ENCODE measurements around the gene PIGP. TPM values are rescaled to one million over a fixed set of nuclear protein-coding genes. Genes with fewer than 3 reads are reported as not detected.
"Not testable (repeated sequence)": the region's sequence is repeated elsewhere in the genome, so short reads cannot be mapped to it uniquely, and the experiment has no call there.

The PIGP gene
- total and polyA plus RNA-seq, 5 donors from 2014 or later, result 11.3 to 35.3 (median 25.5) TPM

DNA sequence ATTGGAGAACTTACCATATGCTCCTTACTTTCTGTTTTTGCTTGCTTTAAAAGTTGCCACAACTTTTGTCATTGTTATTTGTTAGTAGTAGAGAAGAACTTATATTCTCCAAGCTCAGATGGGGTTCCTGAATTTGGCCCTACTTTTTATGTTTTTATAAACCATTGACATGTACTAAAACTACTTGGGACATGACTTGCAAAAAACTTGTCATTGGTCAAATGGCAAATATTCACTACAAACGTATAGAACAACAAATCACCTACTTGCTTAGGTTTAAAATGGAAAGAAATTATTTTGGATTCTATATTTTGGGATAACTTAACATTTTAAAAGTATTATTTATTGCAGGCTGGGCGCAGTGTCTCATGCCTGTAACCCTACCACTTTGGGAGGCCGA is 32.7 kb downstream of the PIGP start:
- Mint-ChIP-seq H3K9me3 (peaks cover 0 to 2% (median 0%) of the 10 kb centered on the region in 7 donors), H3K4me3 (no peak overlapping the region), H3K4me1 (peaks cover 0 to 2% (median under 1%) of the 10 kb centered on the region in 4 donors), H3K27me3 (peaks cover 10% of the 10 kb centered on the region), H3K27ac (no peak overlapping the region), H3K36me3 (no peaks in the 10 kb centered on the region)
- H3K27me3 ChIP-seq (ENCODE audit: control insufficient read depth, insufficient read depth, low read length), result no peaks in the 10 kb centered on the region
- no peak overlapping the region for H3K4me3 ChIP-seq (ENCODE audit: low read depth, low read length)
- ATAC-seq (ENCODE audit: low read depth in 2 of 2) (no peak), DNase-seq (no peak)
- H3K27ac ChIP-seq (ENCODE audit: insufficient read depth, low read length, poor library complexity, severe bottlenecking), result no peak overlapping the region
- no peaks in the 10 kb centered on the region for H3K9me3 ChIP-seq (ENCODE audit: control insufficient read depth in 2 of 2, low read length in 2 of 2)
- H3K36me3 ChIP-seq (ENCODE audit: control insufficient read depth, insufficient read depth, low read length), result no peaks in the 10 kb centered on the region
- no peaks in the 10 kb centered on the region for H3K4me1 ChIP-seq (ENCODE audit: control insufficient read depth, insufficient read depth, low read length, poor library complexity, severe bottlenecking)

DNA sequence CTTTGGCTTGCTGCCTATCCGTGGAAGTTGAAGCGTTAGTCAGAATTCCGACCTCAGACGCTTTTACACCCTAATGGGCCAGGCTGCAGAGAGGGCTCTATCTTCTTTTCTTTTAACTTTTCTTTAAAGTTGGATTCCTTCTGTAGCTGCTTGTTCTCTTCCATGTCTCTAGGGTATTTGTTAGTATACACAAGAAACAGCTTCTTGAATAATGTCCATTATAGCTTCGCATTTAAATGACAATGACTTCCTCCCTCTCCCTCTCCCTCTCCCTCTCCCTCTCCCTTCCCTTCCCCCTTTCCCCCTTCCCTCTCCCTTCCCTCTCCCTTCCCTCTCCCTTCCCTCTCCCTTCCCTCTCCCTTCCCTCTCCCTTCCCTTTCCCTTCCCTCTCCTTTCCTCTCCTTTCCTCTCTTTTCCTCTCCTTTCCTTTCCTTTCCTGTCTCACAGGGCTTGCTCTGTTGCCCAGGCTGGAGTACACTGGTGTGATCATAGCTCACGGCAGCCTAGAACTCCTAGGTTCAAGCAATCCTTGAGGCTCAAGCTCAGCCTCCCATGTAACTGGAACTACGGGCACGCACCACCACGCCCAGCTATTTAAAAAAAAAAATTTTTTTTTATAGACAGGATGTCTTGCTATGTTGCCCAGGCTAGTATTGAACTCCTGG is 33.3 kb downstream of the PIGP start:
- DNase-seq (no peak), ATAC-seq (ENCODE audit: low read depth in 2 of 2) (no peak)
- Mint-ChIP-seq H3K9me3 (peaks cover 0 to 2% (median 0%) of the 10 kb centered on the region in 7 donors), H3K36me3 (no peaks in the 10 kb centered on the region), H3K27me3 (peaks cover 10% of the 10 kb centered on the region), H3K27ac (no peak overlapping the region), H3K4me3 (no peak overlapping the region), H3K4me1 (no peaks in the 10 kb centered on the region)
- Histone ChIP-seq H3K36me3 (ENCODE audit: control insufficient read depth, insufficient read depth, low read length) (no peaks in the 10 kb centered on the region), H3K27ac (ENCODE audit: insufficient read depth, low read length, poor library complexity, severe bottlenecking) (no peak overlapping the region), H3K9me3 (ENCODE audit: control insufficient read depth in 2 of 2, low read length in 2 of 2) (no peaks in the 10 kb centered on the region), H3K4me3 (ENCODE audit: low read depth, low read length) (no peak overlapping the region), H3K27me3 (ENCODE audit: control insufficient read depth, insufficient read depth, low read length) (no peaks in the 10 kb centered on the region), H3K4me1 (ENCODE audit: control insufficient read depth, insufficient read depth, low read length, poor library complexity, severe bottlenecking) (no peaks in the 10 kb centered on the region)

GRCh38 chr21:37036177-37036576 is 36.7 kb downstream of the PIGP start:
- Histone ChIP-seq H3K4me3 (ENCODE audit: low read depth, low read length) (no peak overlapping the region), H3K27ac (ENCODE audit: insufficient read depth, low read length, poor library complexity, severe bottlenecking) (no peak overlapping the region), H3K36me3 (ENCODE audit: control insufficient read depth, insufficient read depth, low read length) (no peaks in the 10 kb centered on the region), H3K9me3 (ENCODE audit: control insufficient read depth in 2 of 2, low read length in 2 of 2) (no peaks in the 10 kb centered on the region), H3K27me3 (ENCODE audit: control insufficient read depth, insufficient read depth, low read length) (no peaks in the 10 kb centered on the region), H3K4me1 (ENCODE audit: control insufficient read depth, insufficient read depth, low read length, poor library complexity, severe bottlenecking) (no peaks in the 10 kb centered on the region)
- DNase-seq (no peak), ATAC-seq (ENCODE audit: low read depth in 2 of 2) (no peak)
- H3K36me3 Mint-ChIP-seq, result no peaks in the 10 kb centered on the region
- H3K27ac Mint-ChIP-seq, result no peak overlapping the region
- no peaks in the 10 kb centered on the region for H3K4me1 Mint-ChIP-seq
- H3K27me3 Mint-ChIP-seq, result peaks cover 10% of the 10 kb centered on the region
- H3K4me3 Mint-ChIP-seq, result no peak overlapping the region
- H3K9me3 Mint-ChIP-seq, result peaks cover 0 to 2% (median 0%) of the 10 kb centered on the region in 7 donors

DNA sequence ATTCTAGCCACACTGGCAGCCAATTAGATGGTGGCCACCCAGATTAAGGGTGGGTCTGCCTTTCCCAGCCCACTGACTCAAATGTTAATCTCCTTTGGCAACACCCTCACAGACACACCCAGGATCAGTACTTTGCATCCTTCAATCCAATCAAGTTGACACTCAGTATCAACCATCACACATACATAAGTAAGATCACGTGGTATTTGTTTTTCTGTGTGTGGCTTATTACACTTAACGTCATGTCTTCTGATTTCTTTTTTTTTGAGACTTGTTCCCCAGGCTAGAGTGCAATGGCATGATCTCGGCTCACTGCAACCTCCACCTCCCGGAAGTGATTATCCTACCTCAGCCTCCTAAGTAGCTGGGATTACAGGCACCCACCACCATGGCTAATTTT is 38.5 kb downstream of the PIGP start:
- not testable (repeated sequence) for H3K4me1 ChIP-seq (ENCODE audit: control insufficient read depth, insufficient read depth, low read length, poor library complexity, severe bottlenecking); H3K36me3 Mint-ChIP-seq; DNase-seq; H3K9me3 Mint-ChIP-seq; H3K27ac Mint-ChIP-seq; H3K27ac ChIP-seq (ENCODE audit: insufficient read depth, low read length, poor library complexity, severe bottlenecking); H3K27me3 ChIP-seq (ENCODE audit: control insufficient read depth, insufficient read depth, low read length); H3K4me3 Mint-ChIP-seq; H3K9me3 ChIP-seq (ENCODE audit: control insufficient read depth in 2 of 2, low read length in 2 of 2); H3K4me3 ChIP-seq (ENCODE audit: low read depth, low read length); H3K36me3 ChIP-seq (ENCODE audit: control insufficient read depth, insufficient read depth, low read length); H3K4me1 Mint-ChIP-seq; ATAC-seq (ENCODE audit: low read depth in 2 of 2)
- peaks cover 11% of the 10 kb centered on the region for H3K27me3 Mint-ChIP-seq

DNA sequence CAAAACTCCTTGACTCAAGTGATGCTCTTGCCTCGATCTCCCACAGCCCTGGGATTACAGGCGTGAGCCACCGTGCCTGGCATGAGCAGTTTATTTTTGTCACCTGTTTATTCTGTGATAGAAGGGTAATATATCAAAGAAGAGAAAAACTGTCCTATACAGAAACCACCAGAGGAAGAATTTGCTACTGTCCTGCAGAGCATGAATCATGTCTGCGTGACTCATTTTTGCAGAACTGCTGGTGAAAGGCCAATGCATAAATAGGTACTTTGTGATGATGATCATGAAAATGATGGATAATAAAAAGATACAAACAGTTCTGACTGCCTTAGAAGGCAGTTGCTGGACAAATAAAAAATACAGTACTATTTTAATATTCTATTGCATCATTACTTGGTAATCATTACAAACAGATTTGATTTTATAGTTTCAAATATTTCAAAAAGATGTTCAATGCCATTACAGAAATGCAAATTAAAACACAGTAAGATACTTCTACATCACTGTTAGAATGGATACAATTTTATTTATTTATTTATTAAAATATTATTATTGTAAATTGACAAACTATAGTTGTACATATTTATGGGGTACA is 39.9 kb downstream of the PIGP start:
- H3K36me3 Mint-ChIP-seq, result no peaks in the 10 kb centered on the region
- Histone ChIP-seq H3K27ac (ENCODE audit: insufficient read depth, low read length, poor library complexity, severe bottlenecking) (no peak overlapping the region), H3K9me3 (ENCODE audit: control insufficient read depth in 2 of 2, low read length in 2 of 2) (no peaks in the 10 kb centered on the region), H3K36me3 (ENCODE audit: control insufficient read depth, insufficient read depth, low read length) (no peaks in the 10 kb centered on the region), H3K27me3 (ENCODE audit: control insufficient read depth, insufficient read depth, low read length) (no peaks in the 10 kb centered on the region), H3K4me1 (ENCODE audit: control insufficient read depth, insufficient read depth, low read length, poor library complexity, severe bottlenecking) (no peaks in the 10 kb centered on the region), H3K4me3 (ENCODE audit: low read depth, low read length) (no peak overlapping the region)
- H3K27me3 Mint-ChIP-seq, result peaks cover 7% of the 10 kb centered on the region
- ATAC-seq (ENCODE audit: low read depth in 2 of 2) (no peak), DNase-seq (no peak)
- H3K9me3 Mint-ChIP-seq, result peaks cover 0 to 3% (median 0%) of the 10 kb centered on the region in 7 donors
- no peak overlapping the region for H3K4me3 Mint-ChIP-seq
- no peaks in the 10 kb centered on the region for H3K4me1 Mint-ChIP-seq
- H3K27ac Mint-ChIP-seq, result no peak overlapping the region

- H3K27me3 Mint-ChIP-seq, result peaks cover 7% of the 10 kb centered on the region
- H3K4me3 Mint-ChIP-seq, result no peak overlapping the region
- Histone ChIP-seq H3K27ac (ENCODE audit: insufficient read depth, low read length, poor library complexity, severe bottlenecking) (no peak overlapping the region), H3K9me3 (ENCODE audit: control insufficient read depth in 2 of 2, low read length in 2 of 2) (no peaks in the 10 kb centered on the region), H3K4me3 (ENCODE audit: low read depth, low read length) (no peak overlapping the region), H3K36me3 (ENCODE audit: control insufficient read depth, insufficient read depth, low read length) (no peaks in the 10 kb centered on the region), H3K4me1 (ENCODE audit: control insufficient read depth, insufficient read depth, low read length, poor library complexity, severe bottlenecking) (no peaks in the 10 kb centered on the region), H3K27me3 (ENCODE audit: control insufficient read depth, insufficient read depth, low read length) (no peaks in the 10 kb centered on the region)
- no peak for ATAC-seq (ENCODE audit: low read depth in 2 of 2)
- H3K4me1 Mint-ChIP-seq, result no peaks in the 10 kb centered on the region
- no peaks in the 10 kb centered on the region for H3K36me3 Mint-ChIP-seq
- DNase-seq, result no peak
- peaks cover 0 to 1% (median 0%) of the 10 kb centered on the region in 7 donors for H3K9me3 Mint-ChIP-seq
- no peak overlapping the region for H3K27ac Mint-ChIP-seq
Observed at GRCh38 chr21:37032293-37032692, 40.6 kb downstream of the PIGP start.

DNA sequence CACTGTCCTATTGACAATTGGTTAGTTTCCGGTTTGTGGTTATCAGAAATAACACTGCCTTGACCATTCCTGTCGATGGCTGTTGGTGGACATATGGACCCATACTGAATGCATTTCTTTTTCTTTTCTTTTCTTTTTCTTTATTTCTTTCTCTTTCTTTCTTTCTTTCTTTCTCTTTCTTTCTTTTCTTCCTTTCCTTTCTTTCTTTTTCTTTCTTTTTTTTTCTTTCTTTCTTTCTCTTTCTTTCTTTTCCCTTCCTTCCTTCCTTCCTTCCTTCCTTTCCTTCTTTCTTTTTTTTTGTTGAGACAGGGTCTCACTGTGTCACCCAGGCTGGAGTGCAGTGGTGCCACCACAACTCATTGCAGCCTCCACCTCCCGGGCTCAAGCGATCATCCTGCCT is 42.0 kb downstream of the PIGP start:
- ATAC-seq (ENCODE audit: low read depth in 2 of 2), result no peak
- Mint-ChIP-seq H3K27ac (no peak overlapping the region), H3K36me3 (no peaks in the 10 kb centered on the region), H3K9me3 (peaks cover 0 to 1% (median 0%) of the 10 kb centered on the region in 7 donors), H3K4me3 (no peak overlapping the region), H3K27me3 (peaks cover 7% of the 10 kb centered on the region), H3K4me1 (no peaks in the 10 kb centered on the region)
- Histone ChIP-seq H3K4me3 (ENCODE audit: low read depth, low read length) (no peak overlapping the region), H3K27me3 (ENCODE audit: control insufficient read depth, insufficient read depth, low read length) (no peaks in the 10 kb centered on the region), H3K27ac (ENCODE audit: insufficient read depth, low read length, poor library complexity, severe bottlenecking) (no peak overlapping the region), H3K36me3 (ENCODE audit: control insufficient read depth, insufficient read depth, low read length) (no peaks in the 10 kb centered on the region), H3K9me3 (ENCODE audit: control insufficient read depth in 2 of 2, low read length in 2 of 2) (no peaks in the 10 kb centered on the region), H3K4me1 (ENCODE audit: control insufficient read depth, insufficient read depth, low read length, poor library complexity, severe bottlenecking) (no peaks in the 10 kb centered on the region)
- DNase-seq, result no peak

- H3K9me3 Mint-ChIP-seq, result peaks cover 0 to 3% (median 0%) of the 10 kb centered on the region in 7 donors
- H3K36me3 ChIP-seq (ENCODE audit: control insufficient read depth, insufficient read depth, low read length), result no peaks in the 10 kb centered on the region
- ATAC-seq (ENCODE audit: low read depth in 2 of 2), result no peak
- no peaks in the 10 kb centered on the region for H3K9me3 ChIP-seq (ENCODE audit: control insufficient read depth in 2 of 2, low read length in 2 of 2)
- DNase-seq, result no peak
- H3K36me3 Mint-ChIP-seq, result peaks cover 1% of the 10 kb centered on the region
- H3K27ac ChIP-seq (ENCODE audit: insufficient read depth, low read length, poor library complexity, severe bottlenecking), result no peak overlapping the region
- H3K4me1 ChIP-seq (ENCODE audit: control insufficient read depth, insufficient read depth, low read length, poor library complexity, severe bottlenecking), result no peaks in the 10 kb centered on the region
- H3K4me3 ChIP-seq (ENCODE audit: low read depth, low read length), result no peak overlapping the region
- H3K27ac Mint-ChIP-seq, result no peak overlapping the region
- H3K27me3 ChIP-seq (ENCODE audit: control insufficient read depth, insufficient read depth, low read length), result no peaks in the 10 kb centered on the region
- H3K4me3 Mint-ChIP-seq, result no peak overlapping the region
- peaks cover 7% of the 10 kb centered on the region for H3K27me3 Mint-ChIP-seq
- no peaks in the 10 kb centered on the region for H3K4me1 Mint-ChIP-seq
Observed at GRCh38 chr21:37028570-37028969, 44.3 kb downstream of the PIGP start.
